NCI-H1417 (cell line): ENCODE results near the gene CEBPZOS.

Experiments used
- DNase-seq, 3 experiments: peaks; one replicate each; lab custom pipeline; 2025; lab: John Stamatoyannopoulos, UW

CEBPZOS gene

GRCh38 chr2:37196320-37197195, at the start of gene CEBPZOS:
Gene CEBPZOS, plus strand, starts transcription at chr2:37196496. Its CDS starts 3,209 bp downstream, at chr2:37199705.
- peak; percentile 86 to 94 (median 94) for DNase-seq

GRCh38 chr2:37148325-37148724, 48.0 kb upstream of the CEBPZOS start:
- no peak for DNase-seq

GRCh38 chr2:37149626-37150322, 46.5 kb upstream of the CEBPZOS start:
- DNase-seq = no peak

GRCh38 chr2:37153224-37153623, 43.1 kb upstream of the CEBPZOS start:
- DNase-seq = no peak

- no peak for DNase-seq
Observed at GRCh38 chr2:37154785-37155184, 41.5 kb upstream of the CEBPZOS start.

GRCh38 chr2:37156071-37156856, 40.0 kb upstream of the CEBPZOS start:
- peak; percentile 66 to 89 (median 81) for DNase-seq

GRCh38 chr2:37156857-37157714, 39.2 kb upstream of the CEBPZOS start, which contains the start of gene EIF2AK2:
Gene EIF2AK2, minus strand, starts transcription at chr2:37156980. Its CDS starts 9,174 bp downstream, at chr2:37147806.
- peak; percentile 84 to 92 (median 89) for DNase-seq

GRCh38 chr2:37164757-37165156, 31.5 kb upstream of the CEBPZOS start:
- DNase-seq = no peak

- no peak for DNase-seq
Observed at GRCh38 chr2:37167636-37168180, 28.6 kb upstream of the CEBPZOS start.

- DNase-seq = peak; percentile 19 to 64 (median 40)
Observed at GRCh38 chr2:37168217-37168981, 27.9 kb upstream of the CEBPZOS start.

- no peak for DNase-seq
Observed at GRCh38 chr2:37171624-37171950, 24.7 kb upstream of the CEBPZOS start.

GRCh38 chr2:37173741-37174140, 22.6 kb upstream of the CEBPZOS start:
- DNase-seq = no peak

GRCh38 chr2:37180006-37180639, 16.2 kb upstream of the CEBPZOS start:
- no peak for DNase-seq

- DNase-seq = no peak
Observed at GRCh38 chr2:37180640-37181039, 15.7 kb upstream of the CEBPZOS start.

GRCh38 chr2:37181726-37182684, 14.3 kb upstream of the CEBPZOS start:
- DNase-seq = no peak

GRCh38 chr2:37188570-37188969, 7.7 kb upstream of the CEBPZOS start, which contains the start of gene SULT6B1:
Gene SULT6B1, minus strand, starts transcription at chr2:37188670. Its CDS starts 30 bp downstream, at chr2:37188640.
- DNase-seq = no peak

GRCh38 chr2:37189452-37190153, 6.7 kb upstream of the CEBPZOS start:
- peak in 1 of 3 experiments; percentile 45 for DNase-seq

- no peak for DNase-seq
Observed at GRCh38 chr2:37190290-37190689, 6.0 kb upstream of the CEBPZOS start.
